Smooth muscle cell (in vitro differentiated cells): Measurements from ENCODE around the gene EHBP1L1. TPM values are rescaled to one million over a fixed set of nuclear protein-coding genes. Genes with fewer than 3 reads are reported as not detected.

Experiments
- DNase-seq: peaks from one replicate; lab custom pipeline; 2025; ENCODE audit not compliant: unreplicated experiment; lab: John Stamatoyannopoulos, UW
- H2AFZ ChIP-seq: fragments of 200-600 bp; sonication (generic); 2 replicates; pipeline ENCODE4 v1.6.0; 2016; ENCODE audit warnings: antibody characterized with exemption, low read depth, mild to moderate bottlenecking
- H3F3A ChIP-seq: fragments of 200-600 bp; sonication (generic); 2 replicates; pipeline ENCODE4 v1.6.0; 2017; ENCODE audit warnings: antibody characterized with exemption, low read depth
- H3K27ac ChIP-seq: fragments of 200-600 bp; sonication (generic); 2 replicates; pipeline ENCODE4 v1.5.1; 2016; ENCODE audit warnings: low read depth, mild to moderate bottlenecking
- H3K27me3 ChIP-seq: fragments of 200-600 bp; sonication (generic); 2 replicates; pipeline ENCODE4 v1.6.1; 2016; ENCODE audit warnings: low read depth, mild to moderate bottlenecking
- H3K36me3 ChIP-seq: fragments of 200-600 bp; sonication (generic); 2 replicates; pipeline ENCODE4 v1.5.1; 2016; ENCODE audit warnings: low read depth
- H3K4me1 ChIP-seq: fragments of 200-600 bp; sonication (generic); 2 replicates; pipeline ENCODE4 v1.5.1; 2016; ENCODE audit warnings: low read depth
- H3K4me2 ChIP-seq: fragments of 200-600 bp; sonication (generic); 2 replicates; pipeline ENCODE4 v1.6.0; 2016; ENCODE audit warnings: mild to moderate bottlenecking
- H3K4me3 ChIP-seq: fragments of 200-600 bp; sonication (generic); 2 replicates; pipeline ENCODE4 v1.5.1; 2016; ENCODE audit warnings: mild to moderate bottlenecking
- H3K79me2 ChIP-seq: fragments of 200-600 bp; sonication (generic); 2 replicates; pipeline ENCODE4 v1.6.0; 2016; ENCODE audit warnings: low read depth, mild to moderate bottlenecking
- H3K9ac ChIP-seq: fragments of 200-600 bp; sonication (generic); 2 replicates; pipeline ENCODE4 v1.6.0; 2016; ENCODE audit warnings: low read depth
- H3K9me3 ChIP-seq: fragments of 200-600 bp; sonication (generic); replicated peaks from 2 replicates; pipeline ENCODE4 v1.5.1; 2016; ENCODE audit warnings: low read depth
- H4K20me1 ChIP-seq: fragments of 200-600 bp; sonication (generic); 2 replicates; pipeline ENCODE4 v1.6.0; 2016; ENCODE audit warnings: low read depth
- CTCF ChIP-seq: fragments of 200-600 bp; sonication (generic); IDR thresholded peaks from 2 replicates; pipeline ENCODE4 v1.5.1; 2017; ENCODE audit warnings: borderline replicate concordance, mild to moderate bottlenecking, antibody characterized with exemption; ENCODE audit not compliant: insufficient read depth, poor library complexity, severe bottlenecking
- WGBS: methylation state at CpG from one replicate; pipeline ENCODE4 v1.1.7; 2016; ENCODE audit warnings: low lambda C conversion rate; 5-methylcytosine and 5-hydroxymethylcytosine counted together
- polyA plus RNA-seq: library from polyadenylated mRNA; unstranded; fragments of >200 nt; fragmentation: Nextera tagmentation; extraction: Ambion mirVana; gene quantifications from 2 replicates; pipeline ENCODE4 v1.2.1, GENCODE V29; 2016
- total RNA-seq: library from RNA; depleted of rRNA; stranded (reverse); fragments of >200 nt; gene quantifications from 2 replicates; pipeline ENCODE4 v1.2.3, GENCODE V29; 2014

EHBP1L1 gene
- total and polyA plus RNA-seq, 2 experiments from 2014 or later = 5.1 to 29.5 TPM

- peaks cover 19% of the 10 kb centered on the region for H3K4me1 ChIP-seq
- H3K9ac ChIP-seq = no peak overlapping the region
- no peak for TF ChIP-seq CTCF
- H3K4me2 ChIP-seq = peak overlapping the region; percentile 94
- no peaks in the 10 kb centered on the region for H3K27me3 ChIP-seq
- 24% methylated on average over 22 of the region's 26 CpGs for WGBS
- peaks cover 20% of the 10 kb centered on the region for H4K20me1 ChIP-seq
- peak overlapping the region; percentile 90 for H3K4me3 ChIP-seq
- no peak overlapping the region for H3K27ac ChIP-seq
- H3K79me2 ChIP-seq = peaks cover 16% of the 10 kb centered on the region
- no peaks in the 10 kb centered on the region for H3K36me3 ChIP-seq
- H2AFZ ChIP-seq = no peak overlapping the region
- H3F3A ChIP-seq = peaks cover 24% of the 10 kb centered on the region
- no peaks in the 10 kb centered on the region for H3K9me3 ChIP-seq
- no peak for DNase-seq
These were observed 496 bp downstream of the EHBP1L1 start for GRCh38 chr11:65576232-65576866.

- H2AFZ ChIP-seq = no peak overlapping the region
- H3K79me2 ChIP-seq = peaks cover 9% of the 10 kb centered on the region
- H3K9me3 ChIP-seq = no peaks in the 10 kb centered on the region
- peaks cover 19% of the 10 kb centered on the region for H4K20me1 ChIP-seq
- no peaks in the 10 kb centered on the region for H3K36me3 ChIP-seq
- H3K27ac ChIP-seq = peak overlapping the region; percentile 49
- peak overlapping the region; percentile 90 for H3K4me3 ChIP-seq
- no peak overlapping the region for H3K9ac ChIP-seq
- no peaks in the 10 kb centered on the region for H3K27me3 ChIP-seq
- peaks cover 11% of the 10 kb centered on the region for H3K4me1 ChIP-seq
- peak; percentile 26 for DNase-seq
- WGBS = 53% methylated on average over 18 of the region's 18 CpGs
- peaks cover 18% of the 10 kb centered on the region for H3F3A ChIP-seq
- H3K4me2 ChIP-seq = peak overlapping the region; percentile 94
- no peak for TF ChIP-seq CTCF
These were observed 1.3 kb downstream of the EHBP1L1 start for GRCh38 chr11:65576867-65577755.

- Histone ChIP-seq H3K9me3 (no peaks in the 10 kb centered on the region), H3K4me3 (no peak overlapping the region), H3K9ac (no peak overlapping the region), H3K27ac (peak overlapping the region; percentile 49), H3K27me3 (no peaks in the 10 kb centered on the region), H2AFZ (no peak overlapping the region), H3K4me2 (peak overlapping the region; percentile 94), H4K20me1 (peaks cover 19% of the 10 kb centered on the region), H3K79me2 (peaks cover 8% of the 10 kb centered on the region), H3K4me1 (peaks cover 10% of the 10 kb centered on the region), H3K36me3 (no peaks in the 10 kb centered on the region), H3F3A (peaks cover 18% of the 10 kb centered on the region)
- WGBS = 67% methylated on average over 8 of the region's 8 CpGs
- no peak for DNase-seq
- no peak for TF ChIP-seq CTCF
These were observed 1.9 kb downstream of the EHBP1L1 start for GRCh38 chr11:65577756-65578109.
